Stimulated activated CD4-positive, alpha-beta T cell treated with anti-CD3 and anti-CD28 coated beads, Interleukin-4, amount 100 ng/mL, for 24 hours (primary cell): Measurements from ENCODE around the gene ZNRD2.
A peak's percentile ranks its signal among the peaks of the same experiment; 100 is the strongest.

Source experiments
- DNase-seq: peaks from one replicate; pipeline ENCODE4 v3.0.0-alpha.2; 2020

The ZNRD2 gene

GRCh38 chr11:65590240-65590738 lies 20.0 kb downstream of the ZNRD2 start:
- DNase-seq: no peak

- DNase-seq: no peak
Observed at GRCh38 chr11:65591939-65592857, 21.9 kb downstream of the ZNRD2 start.

GRCh38 chr11:65592858-65593517 lies 22.7 kb downstream of the ZNRD2 start:
- no peak for DNase-seq

GRCh38 chr11:65593518-65594414 lies 23.5 kb downstream of the ZNRD2 start:
- DNase-seq: peak; percentile 54

- DNase-seq: no peak
Observed at GRCh38 chr11:65595131-65595530, 24.9 kb downstream of the ZNRD2 start.

- DNase-seq: no peak
Observed at GRCh38 chr11:65595543-65596281, 25.4 kb downstream of the ZNRD2 start, which contains the start of gene KCNK7. KCNK7 (minus strand) TSS chr11:65595800; CDS start chr11:65595772, 28 bp downstream.

GRCh38 chr11:65596520-65596919 lies 26.2 kb downstream of the ZNRD2 start:
- DNase-seq: no peak

- no peak for DNase-seq
Observed at GRCh38 chr11:65598258-65598699, 28.0 kb downstream of the ZNRD2 start.

GRCh38 chr11:65599216-65599954 lies 29.1 kb downstream of the ZNRD2 start:
- DNase-seq: no peak

- no peak for DNase-seq
Observed at GRCh38 chr11:65599955-65600246, 29.6 kb downstream of the ZNRD2 start.

- no peak for DNase-seq
Observed at GRCh38 chr11:65604258-65604657, 34.0 kb downstream of the ZNRD2 start.

- DNase-seq: no peak
Observed at GRCh38 chr11:65606876-65607613, 36.8 kb downstream of the ZNRD2 start.

- no peak for DNase-seq
Observed at GRCh38 chr11:65607614-65608426, 37.5 kb downstream of the ZNRD2 start.

- no peak for DNase-seq
Observed at GRCh38 chr11:65609229-65609628, 39.0 kb downstream of the ZNRD2 start.

- no peak for DNase-seq
Observed at GRCh38 chr11:65609665-65610064, 39.4 kb downstream of the ZNRD2 start.

GRCh38 chr11:65610404-65610803 lies 40.1 kb downstream of the ZNRD2 start:
- no peak for DNase-seq

GRCh38 chr11:65611028-65611757 lies 40.9 kb downstream of the ZNRD2 start:
- no peak for DNase-seq

GRCh38 chr11:65611758-65612603 lies 41.7 kb downstream of the ZNRD2 start:
- DNase-seq: no peak
